Mucosa of rectum (tissue), 2 donors: ENCODE results near the gene STYXL2.

Experiments
- H3K27ac ChIP-seq, 2 donors: one replicate each; pipeline ENCODE4 v1.7.0; 2013; ENCODE audit warnings: inconsistent platforms in 2 of 2, low read depth in 2 of 2, low read length in 2 of 2
- H3K27me3 ChIP-seq, 2 donors: one replicate each; pipeline ENCODE4 v1.7.0; 2013; ENCODE audit warnings: low read length in 2 of 2; ENCODE audit not compliant: control insufficient read depth in 2 of 2, insufficient read depth in 2 of 2
- H3K36me3 ChIP-seq, 2 donors: one replicate each; pipeline ENCODE4 v1.7.0; 2013; ENCODE audit warnings: low read length in 2 of 2; ENCODE audit not compliant: control insufficient read depth in 2 of 2, insufficient read depth in 2 of 2
- H3K4me1 ChIP-seq, 2 donors: one replicate each; pipeline ENCODE4 v1.7.0; 2013; ENCODE audit warnings: low read length in 2 of 2, mild to moderate bottlenecking in 1 of 2; ENCODE audit not compliant: control insufficient read depth in 2 of 2, insufficient read depth in 2 of 2
- H3K4me3 ChIP-seq, 2 donors: one replicate each; pipeline ENCODE4 v1.7.0; 2013; ENCODE audit warnings: low read length in 2 of 2
- H3K9ac ChIP-seq, 2 donors: one replicate each; pipeline ENCODE4 v1.7.0; 2013; ENCODE audit warnings: low read length in 2 of 2, low read depth in 1 of 2, mild to moderate bottlenecking in 1 of 2
- H3K9me3 ChIP-seq, 2 donors: one replicate each; pipeline ENCODE4 v1.7.0; 2013; ENCODE audit warnings: low read length in 2 of 2; ENCODE audit not compliant: control insufficient read depth in 2 of 2
- donor health status: healthy.
- donor health status: Normal muscosa, but diverticular disease.

The STYXL2 gene

DNA sequence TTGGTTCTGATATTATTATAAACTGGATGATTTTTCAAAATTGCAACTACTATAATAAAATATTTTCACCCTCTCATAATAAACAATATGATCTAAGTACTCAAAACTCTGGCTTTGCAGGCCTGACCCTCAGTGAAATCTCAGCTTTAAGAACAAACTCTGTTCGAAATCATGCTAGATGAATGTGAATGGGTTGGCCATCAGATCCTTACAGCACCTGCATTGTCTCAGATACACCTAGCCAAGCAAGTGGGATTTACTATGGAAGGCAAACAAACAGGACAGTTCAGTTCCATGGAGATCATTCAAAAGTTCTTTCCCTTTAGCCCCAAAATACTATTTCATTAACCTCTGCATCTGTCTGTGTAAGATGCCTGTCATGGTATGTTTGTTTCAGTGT is 44.8 kb downstream of the STYXL2 start:
- Histone ChIP-seq H3K9ac (no peak overlapping the region), H3K9me3 (peaks cover 0 to 4% of the 10 kb centered on the region in 2 donors), H3K4me1 (peaks cover 9 to 15% of the 10 kb centered on the region in 2 donors), H3K27me3 (no peaks in the 10 kb centered on the region), H3K4me3 (no peak overlapping the region), H3K36me3 (no peaks in the 10 kb centered on the region), H3K27ac (no peak overlapping the region)

DNA sequence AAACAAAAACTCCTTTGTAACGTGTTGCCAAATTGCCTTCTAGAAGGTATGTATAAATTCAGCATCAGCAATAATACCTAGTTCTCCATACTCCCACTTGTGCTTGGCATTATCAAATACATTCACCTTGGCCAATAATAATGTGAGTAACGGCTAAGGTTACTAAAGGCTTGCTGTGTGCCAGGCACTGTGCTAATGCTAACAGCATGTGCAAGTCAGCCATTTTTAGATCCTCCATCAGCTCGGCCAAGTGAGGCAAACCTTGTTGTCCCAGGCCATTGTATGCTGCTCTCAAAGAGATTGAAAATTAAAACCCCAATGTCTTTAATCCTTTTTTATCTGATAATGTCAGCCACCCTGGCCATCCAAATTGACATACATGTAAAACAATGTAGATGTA is 48.1 kb downstream of the STYXL2 start:
- Histone ChIP-seq H3K4me3 (no peak overlapping the region), H3K27me3 (no peaks in the 10 kb centered on the region), H3K9ac (no peak overlapping the region), H3K36me3 (no peaks in the 10 kb centered on the region), H3K27ac (no peak overlapping the region), H3K9me3 (peaks cover 0 to 1% of the 10 kb centered on the region in 2 donors), H3K4me1 (no peaks in the 10 kb centered on the region)
